ENCODE data around the gene ADCY9.
A peak's percentile ranks its signal among the peaks of the same experiment; 100 is the strongest.
"Not testable (repeated sequence)": the region's sequence is repeated elsewhere in the genome, so short reads cannot be mapped to it uniquely, and the experiment has no call there.

The ADCY9 gene

DNA sequence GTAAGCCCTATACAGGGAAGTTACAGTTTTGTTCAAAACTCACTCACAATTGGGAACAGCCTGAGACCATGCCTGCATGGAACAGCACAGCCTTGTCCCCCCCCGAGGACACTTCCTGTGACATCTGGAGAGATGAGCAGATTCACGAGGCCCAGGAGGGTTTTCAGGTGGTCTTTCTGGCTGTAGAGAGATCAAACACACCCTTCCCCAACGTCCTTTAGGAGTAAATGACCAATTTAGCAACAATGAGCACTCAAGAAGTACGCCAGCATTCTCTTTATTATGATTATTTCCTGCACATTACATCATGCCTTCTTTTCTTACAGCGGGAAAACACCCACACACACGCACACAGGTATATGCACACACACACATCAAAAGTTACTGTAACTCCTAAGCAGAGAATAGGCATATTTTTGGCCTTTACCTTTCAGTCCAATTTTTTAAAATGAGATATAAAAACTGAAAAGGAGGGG, 39.0 kb downstream of the ADCY9 start:
- H2BK12ac ChIP-seq (ENCODE audit: low read length in 2 of 2) = no peak overlapping the region
- peaks cover 0 to 3% of the 10 kb centered on the region in 2 experiments for H3K36me3 ChIP-seq (ENCODE audit: control insufficient read depth in 1 of 2, insufficient read depth in 2 of 2, low read depth in 1 of 2, low read length in 2 of 2)
- no peak overlapping the region for H4K91ac ChIP-seq (ENCODE audit: low read length)
- peaks cover 7% of the 10 kb centered on the region for H3K4me1 ChIP-seq (ENCODE audit: control insufficient read depth, insufficient read depth, low read depth, low read length)
- H2AFZ ChIP-seq (ENCODE audit: low read depth, low read length) = no peak overlapping the region
- H3K4me2 ChIP-seq (ENCODE audit: low read length, poor library complexity, severe bottlenecking) = peak overlapping the region; percentile 27
- no peak overlapping the region for H3K27ac ChIP-seq (ENCODE audit: low read length, poor library complexity, severe bottlenecking)
- no peak overlapping the region for H3K14ac ChIP-seq (ENCODE audit: low read length in 2 of 2)
- no peak overlapping the region for H3K18ac ChIP-seq (ENCODE audit: low read depth in 1 of 2, low read length in 2 of 2)
- H3K27me3 ChIP-seq (ENCODE audit: control insufficient read depth in 1 of 2, insufficient read depth in 1 of 2, low read length in 2 of 2) = no peaks in the 10 kb centered on the region
- no peak for DNase-seq
- H4K8ac ChIP-seq (ENCODE audit: low read length) = no peak overlapping the region
- no peak overlapping the region for H2AK5ac ChIP-seq (ENCODE audit: low read length, severe bottlenecking)
- 73% methylated on average over 6 of the region's 6 CpGs for WGBS
- no peaks in the 10 kb centered on the region for H3K9me3 ChIP-seq (ENCODE audit: control insufficient read depth, low read length)
- no peak overlapping the region for H2BK120ac ChIP-seq (ENCODE audit: low read depth, low read length)
- H3K79me1 ChIP-seq (replicated peaks; ENCODE audit: low read length, poor library complexity, severe bottlenecking) = peaks cover 4% of the 10 kb centered on the region
- H2BK5ac ChIP-seq (ENCODE audit: low read depth, low read length, poor library complexity, severe bottlenecking) = no peak overlapping the region
- no peak overlapping the region for H3K4ac ChIP-seq (ENCODE audit: low read depth in 1 of 2, low read length in 2 of 2)
- H3K23ac ChIP-seq (ENCODE audit: low read length in 2 of 2) = no peak overlapping the region
- H3K9ac ChIP-seq (ENCODE audit: low read length) = no peak overlapping the region
- no peak overlapping the region for H2BK15ac ChIP-seq (ENCODE audit: low read depth, poor library complexity, severe bottlenecking)
- no peak overlapping the region for H3K4me3 ChIP-seq (ENCODE audit: insufficient read depth in 1 of 2, low read depth in 1 of 2, low read length in 2 of 2)

DNA sequence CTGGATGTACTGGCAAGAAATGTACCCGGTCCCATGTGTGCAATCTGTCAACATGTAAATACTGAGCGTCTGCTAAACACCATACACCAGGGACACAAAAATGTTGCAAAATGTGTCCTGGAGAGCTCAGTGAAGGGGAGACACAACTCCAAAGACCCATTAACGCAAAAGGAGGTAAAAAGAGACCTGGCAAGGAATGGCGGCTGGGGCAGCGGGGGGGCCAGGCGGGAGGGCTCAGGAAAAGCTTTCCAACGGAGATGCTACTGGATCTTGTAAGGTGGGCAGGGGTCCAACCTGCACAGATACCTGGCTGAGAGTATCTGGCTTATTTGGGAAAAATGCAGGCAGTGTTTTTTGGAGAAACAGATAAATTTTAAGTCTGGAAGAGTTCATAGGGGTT, 40.7 kb downstream of the ADCY9 start:
- no peak overlapping the region for H4K91ac ChIP-seq (ENCODE audit: low read length)
- no peak for DNase-seq

DNA sequence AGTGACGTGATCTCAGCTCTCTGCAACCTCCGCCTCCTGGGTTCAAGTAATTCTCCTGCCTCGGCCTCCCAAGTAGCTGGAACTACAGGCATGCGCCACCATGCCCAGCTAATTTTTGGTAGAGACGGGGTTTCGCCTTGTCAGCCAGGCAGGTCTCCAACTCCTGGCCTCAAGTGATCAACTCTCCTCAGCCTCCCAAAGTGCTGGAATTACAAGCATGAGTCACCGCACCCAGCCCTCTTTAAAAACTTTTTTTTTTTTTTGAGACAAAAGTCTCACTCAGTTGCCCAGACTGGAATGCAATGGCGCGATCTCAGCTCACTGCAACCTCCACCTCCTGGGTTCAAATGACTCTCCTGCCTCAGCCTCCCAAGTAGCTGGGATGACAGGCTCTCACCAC, 43.1 kb downstream of the ADCY9 start:
- H2BK5ac ChIP-seq (ENCODE audit: low read depth, low read length, poor library complexity, severe bottlenecking); H3K4me1 ChIP-seq (ENCODE audit: control insufficient read depth, insufficient read depth, low read depth, low read length); DNase-seq; H3K4ac ChIP-seq (ENCODE audit: low read depth in 1 of 2, low read length in 2 of 2); H2AFZ ChIP-seq (ENCODE audit: low read depth, low read length); H3K23ac ChIP-seq (ENCODE audit: low read length in 2 of 2); H3K27me3 ChIP-seq (ENCODE audit: control insufficient read depth in 1 of 2, insufficient read depth in 1 of 2, low read length in 2 of 2); H3K14ac ChIP-seq (ENCODE audit: low read length in 2 of 2); H2BK120ac ChIP-seq (ENCODE audit: low read depth, low read length); H3K4me3 ChIP-seq (ENCODE audit: insufficient read depth in 1 of 2, low read depth in 1 of 2, low read length in 2 of 2); H3K36me3 ChIP-seq (ENCODE audit: control insufficient read depth in 1 of 2, insufficient read depth in 2 of 2, low read depth in 1 of 2, low read length in 2 of 2); H2BK15ac ChIP-seq (ENCODE audit: low read depth, poor library complexity, severe bottlenecking); H3K18ac ChIP-seq (ENCODE audit: low read depth in 1 of 2, low read length in 2 of 2); H3K27ac ChIP-seq (ENCODE audit: low read length, poor library complexity, severe bottlenecking); H2BK12ac ChIP-seq (ENCODE audit: low read length in 2 of 2); H2AK5ac ChIP-seq (ENCODE audit: low read length, severe bottlenecking); H3K9ac ChIP-seq (ENCODE audit: low read length); H3K4me2 ChIP-seq (ENCODE audit: low read length, poor library complexity, severe bottlenecking); H3K9me3 ChIP-seq (ENCODE audit: control insufficient read depth, low read length); H3K79me1 ChIP-seq (replicated peaks; ENCODE audit: low read length, poor library complexity, severe bottlenecking); H4K8ac ChIP-seq (ENCODE audit: low read length); H4K91ac ChIP-seq (ENCODE audit: low read length): not testable (repeated sequence)
- 95% methylated on average over 9 of the region's 9 CpGs for WGBS

More for the DNA sequence above, 40.7 kb downstream of the ADCY9 start:
- peaks cover 5% of the 10 kb centered on the region for H3K79me1 ChIP-seq (replicated peaks; ENCODE audit: low read length, poor library complexity, severe bottlenecking)
- no peak overlapping the region for H3K9ac ChIP-seq (ENCODE audit: low read length)
- no peak overlapping the region for H3K4me3 ChIP-seq (ENCODE audit: insufficient read depth in 1 of 2, low read depth in 1 of 2, low read length in 2 of 2)
- H3K18ac ChIP-seq (ENCODE audit: low read depth in 1 of 2, low read length in 2 of 2) = no peak overlapping the region
- 95% methylated on average over 7 of the region's 7 CpGs for WGBS
- H2BK5ac ChIP-seq (ENCODE audit: low read depth, low read length, poor library complexity, severe bottlenecking) = no peak overlapping the region
- no peaks in the 10 kb centered on the region for H3K4me1 ChIP-seq (ENCODE audit: control insufficient read depth, insufficient read depth, low read depth, low read length)
- H2BK120ac ChIP-seq (ENCODE audit: low read depth, low read length) = no peak overlapping the region
- no peak overlapping the region for H3K4me2 ChIP-seq (ENCODE audit: low read length, poor library complexity, severe bottlenecking)
- no peaks in the 10 kb centered on the region for H3K27me3 ChIP-seq (ENCODE audit: control insufficient read depth in 1 of 2, insufficient read depth in 1 of 2, low read length in 2 of 2)
- H3K14ac ChIP-seq (ENCODE audit: low read length in 2 of 2) = no peak overlapping the region
- H4K8ac ChIP-seq (ENCODE audit: low read length) = no peak overlapping the region
- no peak overlapping the region for H3K27ac ChIP-seq (ENCODE audit: low read length, poor library complexity, severe bottlenecking)
- peaks cover 0 to 3% of the 10 kb centered on the region in 2 experiments for H3K36me3 ChIP-seq (ENCODE audit: control insufficient read depth in 1 of 2, insufficient read depth in 2 of 2, low read depth in 1 of 2, low read length in 2 of 2)
- H3K4ac ChIP-seq (ENCODE audit: low read depth in 1 of 2, low read length in 2 of 2) = no peak overlapping the region
- H2BK12ac ChIP-seq (ENCODE audit: low read length in 2 of 2) = no peak overlapping the region
- H2BK15ac ChIP-seq (ENCODE audit: low read depth, poor library complexity, severe bottlenecking) = no peak overlapping the region
- H2AFZ ChIP-seq (ENCODE audit: low read depth, low read length) = no peak overlapping the region
- no peaks in the 10 kb centered on the region for H3K9me3 ChIP-seq (ENCODE audit: control insufficient read depth, low read length)
- H2AK5ac ChIP-seq (ENCODE audit: low read length, severe bottlenecking) = no peak overlapping the region
- H3K23ac ChIP-seq (ENCODE audit: low read length in 2 of 2) = no peak overlapping the region

DNA sequence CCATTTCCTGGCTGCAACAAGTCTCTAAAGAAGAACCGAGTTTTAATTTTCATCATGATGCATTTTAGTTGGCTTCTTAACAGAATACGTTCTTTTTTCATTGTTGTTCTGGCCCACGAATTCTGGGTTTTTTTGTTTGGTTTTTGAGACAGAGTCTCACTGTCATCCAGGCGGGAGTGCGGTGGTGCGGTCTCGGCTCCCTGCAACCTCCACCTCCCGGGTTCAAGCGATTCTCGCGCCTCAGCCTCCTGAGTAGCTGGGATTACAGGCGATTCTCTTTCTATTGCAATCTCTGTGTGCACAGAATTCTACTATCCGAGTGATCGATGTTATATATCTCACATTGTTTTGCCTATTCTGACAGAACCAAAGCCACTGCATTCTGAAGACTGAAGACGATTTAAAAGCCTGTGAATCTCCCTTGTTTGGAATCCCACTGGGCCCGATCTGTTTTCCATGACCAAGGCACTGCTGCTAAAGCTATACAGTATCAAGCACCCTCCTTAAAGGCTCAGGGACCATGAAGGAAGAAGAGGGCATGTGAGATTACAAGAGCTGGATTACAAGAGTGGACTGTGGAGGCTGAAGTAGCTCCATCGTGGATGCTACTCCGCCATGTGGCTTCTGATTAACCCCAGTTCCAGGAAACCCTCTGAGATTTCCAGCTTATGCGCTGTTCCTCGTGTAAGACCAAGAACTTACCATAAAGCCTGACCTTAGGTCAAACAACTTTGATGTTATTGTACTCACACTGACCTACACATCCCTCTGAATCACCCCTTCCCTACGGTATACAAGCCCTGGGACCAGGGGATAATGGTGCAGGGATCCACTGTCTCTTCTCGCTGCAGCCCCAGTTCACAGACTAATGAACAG, 44.3 kb downstream of the ADCY9 start:
- Histone ChIP-seq H3K36me3 (ENCODE audit: control insufficient read depth in 1 of 2, insufficient read depth in 2 of 2, low read depth in 1 of 2, low read length in 2 of 2) (peaks cover 0 to under 1% of the 10 kb centered on the region in 2 experiments), H3K18ac (ENCODE audit: low read depth in 1 of 2, low read length in 2 of 2) (no peak overlapping the region), H2BK120ac (ENCODE audit: low read depth, low read length) (no peak overlapping the region), H4K8ac (ENCODE audit: low read length) (no peak overlapping the region), H2BK5ac (ENCODE audit: low read depth, low read length, poor library complexity, severe bottlenecking) (no peak overlapping the region), H3K9me3 (ENCODE audit: control insufficient read depth, low read length) (no peaks in the 10 kb centered on the region), H3K27me3 (ENCODE audit: control insufficient read depth in 1 of 2, insufficient read depth in 1 of 2, low read length in 2 of 2) (no peaks in the 10 kb centered on the region), H3K14ac (ENCODE audit: low read length in 2 of 2) (no peak overlapping the region), H2BK12ac (ENCODE audit: low read length in 2 of 2) (no peak overlapping the region), H2AFZ (ENCODE audit: low read depth, low read length) (no peak overlapping the region), H3K79me1 (replicated peaks; ENCODE audit: low read length, poor library complexity, severe bottlenecking) (peaks cover 7% of the 10 kb centered on the region), H2AK5ac (ENCODE audit: low read length, severe bottlenecking) (no peak overlapping the region), H3K9ac (ENCODE audit: low read length) (no peak overlapping the region), H2BK15ac (ENCODE audit: low read depth, poor library complexity, severe bottlenecking) (no peak overlapping the region), H3K27ac (ENCODE audit: low read length, poor library complexity, severe bottlenecking) (no peak overlapping the region), H3K4ac (ENCODE audit: low read depth in 1 of 2, low read length in 2 of 2) (no peak overlapping the region), H3K23ac (ENCODE audit: low read length in 2 of 2) (no peak overlapping the region), H3K4me3 (ENCODE audit: insufficient read depth in 1 of 2, low read depth in 1 of 2, low read length in 2 of 2) (no peak overlapping the region), H4K91ac (ENCODE audit: low read length) (no peak overlapping the region), H3K4me2 (ENCODE audit: low read length, poor library complexity, severe bottlenecking) (no peak overlapping the region), H3K4me1 (ENCODE audit: control insufficient read depth, insufficient read depth, low read depth, low read length) (no peaks in the 10 kb centered on the region)
- DNase-seq = peak; percentile 36
- 82% methylated on average over 21 of the region's 22 CpGs for WGBS
